Body of pancreas (tissue), 4 donors: ENCODE results near the gene ADGRA1. TPM values are rescaled to one million over a fixed set of nuclear protein-coding genes. Genes with fewer than 3 reads are reported as not detected.

Experiments used
- ATAC-seq: fragments of 150-250 bp; one replicate; pipeline ENCODE4 v1.9.1; 2016
- DNase-seq, 4 donors: peaks; one replicate each; pipeline ENCODE4 v3.0.0-alpha.2; 2019
- H3K27ac ChIP-seq, 4 donors: fragments of 200-600 bp; sonication (generic); 1 replicate in 3 of 4; 2 replicates in 1 of 4; pipeline versions ENCODE4 v1.5.1 to v1.6.1; 2016 to 2019; ENCODE audit warnings: mild to moderate bottlenecking in 1 of 4, mixed read lengths in 1 of 4, moderate library complexity in 1 of 4
- H3K27me3 ChIP-seq, 2 donors: fragments of 200-600 bp; sonication (generic); one replicate each; pipeline ENCODE4 v1.6.0; 2016; ENCODE audit warnings: mild to moderate bottlenecking in 1 of 2
- H3K36me3 ChIP-seq, 2 donors: fragments of 200-600 bp; sonication (generic); replicated peaks in 1 of 2; 2 replicates each; pipeline ENCODE4 v1.5.1; 2016; ENCODE audit warnings: low read depth in 2 of 2; ENCODE audit not compliant: insufficient read depth in 1 of 2
- H3K4me1 ChIP-seq: fragments of 200-600 bp; sonication (generic); one replicate; pipeline ENCODE4 v1.6.0; 2016
- H3K4me3 ChIP-seq, 2 donors: fragments of 200-600 bp; sonication (generic); 1 replicate in 1 of 2; 2 replicates in 1 of 2; pipeline ENCODE4 v1.5.1; 2016 to 2019
- H3K9me3 ChIP-seq, 3 donors: fragments of 200-600 bp; sonication (generic); 1 replicate in 2 of 3; 2 replicates in 1 of 3; pipeline ENCODE4 v1.5.1; 2016
- CTCF ChIP-seq, 7 experiments: fragments of 450-650 bp in 4 of 7; fragments of 200-600 bp in 3 of 7; sonication (generic) in 3 of 7; IDR thresholded peaks; one replicate each; pipeline ENCODE4 v1.5.1; 2016 to 2019; ENCODE audit warnings: antibody characterized with exemption in 7 of 7
- POLR2A ChIP-seq, 3 donors: fragments of 450-650 bp; IDR thresholded peaks; one replicate each; pipeline ENCODE4 v1.6.1; 2016; ENCODE audit warnings: antibody characterized with exemption in 3 of 3, mild to moderate bottlenecking in 2 of 3
- WGBS, 2 donors: methylation state at CpG; one replicate each; pipeline ENCODE4 v1.1.5; 2017; 5-methylcytosine and 5-hydroxymethylcytosine counted together
- intact Hi-C: fragments of 100-400 bp; cut with DNase I; formaldehyde crosslinking; loops from one replicate; pipeline ENCODE4 v1.15.1; 2023
- total RNA-seq, 2 donors: library from RNA; depleted of rRNA; stranded (reverse); fragments of >200 nt; gene quantifications; one replicate each; pipeline ENCODE4 v1.1.0, GENCODE V29; 2016

Gene ADGRA1
- total RNA-seq, 2 donors from 2014 or later, result under 0.01 TPM; not detected in 1

DNA sequence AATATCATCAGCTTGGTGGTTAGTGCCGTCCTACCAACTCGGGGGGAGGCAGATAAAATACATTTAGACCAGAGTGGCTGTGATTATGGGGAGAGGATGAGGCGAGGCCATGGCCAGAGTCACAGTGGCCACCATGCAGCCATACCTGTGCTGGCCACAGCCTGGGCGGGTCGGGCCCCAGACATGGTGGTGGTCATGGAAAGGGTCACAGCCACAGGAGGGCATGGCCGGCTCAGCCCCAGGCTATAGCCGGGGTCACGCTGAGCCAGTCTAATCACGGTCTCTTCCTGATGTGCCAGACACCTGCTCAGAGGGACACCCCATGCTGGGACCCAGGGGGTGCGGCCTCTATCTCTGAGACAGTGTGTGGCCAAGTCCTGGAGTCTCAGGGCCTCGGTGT lies 10.2 kb downstream of the ADGRA1 start:
- WGBS, 2 donors, result 54% methylated on average over 11 of the region's 11 CpGs; no CpG with 5 or more reads in 1 of the 2 donors
- ATAC-seq (no peak), DNase-seq (no peak)
- H3K9me3 ChIP-seq, result no peaks in the 10 kb centered on the region
- H3K27me3 ChIP-seq, result no peaks in the 10 kb centered on the region
- H3K4me3 ChIP-seq, result no peak overlapping the region
- intact Hi-C loops, result no loop called here
- no peak overlapping the region for H3K27ac ChIP-seq
- TF ChIP-seq POLR2A (IDR thresholded peaks at IDR 0.05), result no peak
- no peaks in the 10 kb centered on the region for H3K36me3 ChIP-seq
- peaks cover 11% of the 10 kb centered on the region for H3K4me1 ChIP-seq

GRCh38 chr10:133098426-133099124 lies 10.9 kb downstream of the ADGRA1 start:
- Histone ChIP-seq H3K27ac (no peak overlapping the region), H3K27me3 (no peaks in the 10 kb centered on the region), H3K4me1 (peaks cover 11% of the 10 kb centered on the region), H3K9me3 (no peaks in the 10 kb centered on the region), H3K4me3 (no peak overlapping the region), H3K36me3 (no peaks in the 10 kb centered on the region)
- intact Hi-C loops, result no loop called here
- no peak for TF ChIP-seq CTCF (IDR thresholded peaks at IDR 0.05)
- TF ChIP-seq POLR2A (IDR thresholded peaks at IDR 0.05), result no peak
- WGBS, 2 donors, result 57 to 64% methylated on average over 6 to 43 of the region's 44 CpGs
- ATAC-seq (no peak), DNase-seq (no peak)

DNA sequence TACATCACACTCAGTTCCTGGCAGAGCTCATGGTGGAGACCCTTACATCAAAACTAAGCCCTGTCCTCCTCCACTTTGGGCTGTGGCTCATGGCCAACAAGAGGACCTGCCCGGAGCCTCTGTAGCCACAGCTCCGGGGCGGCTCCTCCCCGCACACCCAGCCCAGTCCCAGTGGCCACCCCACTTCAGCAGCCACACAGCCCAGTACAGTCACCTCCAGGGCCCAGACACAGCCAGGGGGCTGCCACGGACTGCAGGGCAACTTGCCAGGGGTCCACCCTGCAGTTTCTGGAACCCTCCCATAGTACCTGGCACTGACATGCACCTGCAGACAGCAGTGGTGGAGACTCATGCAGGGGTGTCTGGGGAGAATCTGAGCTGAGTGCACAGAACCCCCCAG lies 11.8 kb downstream of the ADGRA1 start:
- H3K27ac ChIP-seq, result no peak overlapping the region
- H3K36me3 ChIP-seq, result no peaks in the 10 kb centered on the region
- H3K4me1 ChIP-seq, result peaks cover 11% of the 10 kb centered on the region
- no peaks in the 10 kb centered on the region for H3K27me3 ChIP-seq
- H3K4me3 ChIP-seq, result no peak overlapping the region
- H3K9me3 ChIP-seq, result no peaks in the 10 kb centered on the region
- TF ChIP-seq POLR2A (IDR thresholded peaks at IDR 0.05) (no peak), CTCF (IDR thresholded peaks at IDR 0.05) (no peak)
- 78% methylated on average over 5 of the region's 5 CpGs; no CpG with 5 or more reads in 1 of the 2 donors for WGBS, 2 donors
- DNase-seq, result no peak
- ATAC-seq, result no peak
- intact Hi-C loops, result no loop called here

- Histone ChIP-seq H3K9me3 (no peaks in the 10 kb centered on the region), H3K27ac (no peak overlapping the region), H3K27me3 (no peaks in the 10 kb centered on the region), H3K36me3 (no peaks in the 10 kb centered on the region), H3K4me3 (no peak overlapping the region), H3K4me1 (peaks cover 11% of the 10 kb centered on the region)
- DNase-seq, result no peak
- intact Hi-C loops, result no loop called here
- TF ChIP-seq POLR2A (IDR thresholded peaks at IDR 0.05), result no peak
- no peak for TF ChIP-seq CTCF (IDR thresholded peaks at IDR 0.05)
- WGBS, 2 donors, result 79% methylated on average over 24 of the region's 24 CpGs; no CpG with 5 or more reads in 1 of the 2 donors
- ATAC-seq, result no peak
These were observed 12.5 kb downstream of the ADGRA1 start for GRCh38 chr10:133100186-133100585.

DNA sequence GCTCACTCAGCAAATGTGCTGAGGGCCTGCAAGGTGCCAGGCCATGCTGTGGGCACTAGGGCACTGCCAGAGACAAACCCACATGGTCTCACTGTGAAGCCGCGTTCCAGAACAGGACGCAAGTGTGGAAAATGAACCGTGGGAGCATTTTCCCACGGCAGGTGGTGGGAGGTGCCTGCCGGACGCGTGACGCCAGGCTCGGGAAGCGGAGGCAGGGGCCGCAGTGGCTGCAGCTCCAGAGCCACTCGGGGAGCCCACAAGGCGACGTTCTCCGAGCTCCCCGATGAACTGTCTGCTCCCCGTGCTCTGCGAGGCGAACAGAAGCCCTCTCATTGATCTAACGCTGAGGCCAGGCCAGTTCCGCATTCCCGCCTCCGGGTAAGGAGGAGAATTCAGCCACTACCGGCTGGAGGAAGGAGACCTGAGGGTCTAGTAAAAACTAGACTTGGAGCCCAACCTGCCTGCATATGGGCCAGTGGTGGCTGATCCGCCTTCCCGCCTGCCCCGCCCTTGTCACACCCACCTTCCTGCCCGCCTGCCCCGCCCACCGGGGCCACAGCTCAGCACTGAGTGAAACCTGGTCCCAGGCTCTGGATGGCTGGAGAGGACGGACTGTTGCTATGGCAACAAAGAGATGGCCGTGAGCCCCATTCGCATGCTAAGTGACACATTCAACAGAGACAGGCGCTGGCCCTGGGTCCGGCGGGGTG lies 13.1 kb downstream of the ADGRA1 start:
- H3K4me3 ChIP-seq, result no peak overlapping the region
- WGBS, 2 donors, result 3 to 12% methylated on average over 17 to 36 of the region's 37 CpGs
- H3K36me3 ChIP-seq, result no peaks in the 10 kb centered on the region
- TF ChIP-seq POLR2A (IDR thresholded peaks at IDR 0.05), result peak in 1 of 3 donors; percentile 40
- TF ChIP-seq CTCF (IDR thresholded peaks at IDR 0.05), result no peak
- ATAC-seq (peak; percentile 76), DNase-seq (peak; percentile 40 to 72 (median 59))
- intact Hi-C loops, result no loop called here
- no peaks in the 10 kb centered on the region for H3K27me3 ChIP-seq
- H3K27ac ChIP-seq, result peak overlapping the region in 2 of 4 donors; percentile 10 to 17
- H3K9me3 ChIP-seq, result no peaks in the 10 kb centered on the region
- H3K4me1 ChIP-seq, result peaks cover 11% of the 10 kb centered on the region
